ENCODE results near the gene PHKA2.

- TF ChIP-seq POLR2A (IDR thresholded peaks at IDR 0.05) (no peak), CTCF (IDR thresholded peaks at IDR 0.05) (no peak), EP300 (IDR thresholded peaks at IDR 0.05) (no peak), POLR2AphosphoS5 (IDR thresholded peaks at IDR 0.05) (no peak)
Observed at GRCh38 chrX:18995221-18995620, 11.3 kb upstream of the PHKA2 start.

Data from suprapubic skin (tissue), 4 donors.